ENCODE data around the gene ZBTB43.

GRCh38 chr9:126755317-126755875, 49.4 kb upstream of the ZBTB43 start:
- TF ChIP-seq CTCF (IDR thresholded peaks at IDR 0.05 in 2 of 3, conservative IDR thresholded peaks at IDR 0.05 in 1 of 3; ENCODE audit: borderline replicate concordance in 1 of 3, insufficient read depth in 1 of 3, low read depth in 2 of 3, low read length in 2 of 3) (no peak), POLR2AphosphoS5 (IDR thresholded peaks at IDR 0.05; ENCODE audit: low read depth, low read length) (no peak)

All from HCT116 (cell line).